ENCODE measurements around the gene ANO10. TPM values are rescaled to one million over a fixed set of nuclear protein-coding genes. Genes with fewer than 3 reads are reported as not detected.
"Not testable (repeated sequence)": the region's sequence is repeated elsewhere in the genome, so short reads cannot be mapped to it uniquely, and the experiment has no call there.

The ANO10 gene
- total RNA-seq, 2 experiments from 2014 or later: 9.5 to 12.9 TPM

- POLR2A ChIA-PET: interaction anchor here (0.7 kb wide), 1 partner anchor 10 kb away, joined by 3 read pairs; no protein-coding TSS in a partner anchor
- no peak for DNase-seq
- H3K4me3 Mint-ChIP-seq: peak overlapping the region; percentile 86
Measured at GRCh38 chr3:43620831-43621655, 768 bp downstream of the ANO10 start.

GRCh38 chr3:43619588-43619987 lies 2.2 kb downstream of the ANO10 start:
- no peak for DNase-seq
- ChIA-PET POLR2A (no interaction called here), CTCF (interaction anchor here (1.4 kb wide), 1 partner anchor 15 kb away, joined by 3 read pairs; no protein-coding TSS in a partner anchor)
- Mint-ChIP-seq H3K27ac (no peak overlapping the region), H3K9me3 (ENCODE audit: insufficient read depth) (no peaks in the 10 kb centered on the region), H3K4me3 (no peak overlapping the region), H3K4me1 (ENCODE audit: low read depth) (peaks cover 17% of the 10 kb centered on the region), H3K27me3 (ENCODE audit: low read depth) (peaks cover 3% of the 10 kb centered on the region), H3K36me3 (ENCODE audit: low read depth) (no peaks in the 10 kb centered on the region)
- no peak for ATAC-seq

More at GRCh38 chr3:43620831-43621655, 768 bp downstream of the ANO10 start:
- Mint-ChIP-seq H3K36me3 (ENCODE audit: low read depth) (no peaks in the 10 kb centered on the region), H3K4me1 (ENCODE audit: low read depth) (peaks cover 17% of the 10 kb centered on the region), H3K9me3 (ENCODE audit: insufficient read depth) (no peaks in the 10 kb centered on the region), H3K27ac (peak overlapping the region; percentile 80), H3K27me3 (ENCODE audit: low read depth) (peaks cover 3% of the 10 kb centered on the region)
- ATAC-seq: no peak
- CTCF ChIA-PET: interaction anchor here (0.7 to 1.5 kb wide), 4 partner anchors 14 to 61 kb away, joined by 3 read pairs; no protein-coding TSS in a partner anchor

- POLR2A ChIA-PET: no interaction called here
- H3K4me3 Mint-ChIP-seq: no peak overlapping the region
- CTCF ChIA-PET: no interaction called here
- no peak overlapping the region for H3K27ac Mint-ChIP-seq
- ATAC-seq: no peak
- H3K36me3 Mint-ChIP-seq (ENCODE audit: low read depth): no peaks in the 10 kb centered on the region
- DNase-seq: no peak
- no peaks in the 10 kb centered on the region for H3K9me3 Mint-ChIP-seq (ENCODE audit: insufficient read depth)
- H3K4me1 Mint-ChIP-seq (ENCODE audit: low read depth): peaks cover 17% of the 10 kb centered on the region
- H3K27me3 Mint-ChIP-seq (ENCODE audit: low read depth): no peaks in the 10 kb centered on the region
Measured at GRCh38 chr3:43618142-43618541, 3.7 kb downstream of the ANO10 start.

GRCh38 chr3:43616034-43616433 lies 5.8 kb downstream of the ANO10 start:
- peaks cover 4% of the 10 kb centered on the region for H3K4me1 Mint-ChIP-seq (ENCODE audit: low read depth)
- CTCF ChIA-PET: interaction anchor here (1.2 kb wide), 1 partner anchor 72 kb away, joined by 4 read pairs; no protein-coding TSS in a partner anchor

GRCh38 chr3:43615133-43615532 lies 6.7 kb downstream of the ANO10 start:
- Mint-ChIP-seq H3K27ac (no peak overlapping the region), H3K4me1 (ENCODE audit: low read depth) (no peaks in the 10 kb centered on the region), H3K36me3 (ENCODE audit: low read depth) (no peaks in the 10 kb centered on the region), H3K9me3 (ENCODE audit: insufficient read depth) (no peaks in the 10 kb centered on the region), H3K4me3 (no peak overlapping the region), H3K27me3 (ENCODE audit: low read depth) (no peaks in the 10 kb centered on the region)
- ChIA-PET POLR2A (no interaction called here), CTCF (no interaction called here)
- ATAC-seq (no peak), DNase-seq (no peak)

More at GRCh38 chr3:43616034-43616433, 5.8 kb downstream of the ANO10 start:
- H3K27ac Mint-ChIP-seq: no peak overlapping the region
- no peaks in the 10 kb centered on the region for H3K9me3 Mint-ChIP-seq (ENCODE audit: insufficient read depth)
- no peak for ATAC-seq
- no peak for DNase-seq
- H3K36me3 Mint-ChIP-seq (ENCODE audit: low read depth): no peaks in the 10 kb centered on the region
- POLR2A ChIA-PET: no interaction called here
- no peak overlapping the region for H3K4me3 Mint-ChIP-seq
- no peaks in the 10 kb centered on the region for H3K27me3 Mint-ChIP-seq (ENCODE audit: low read depth)

- ChIA-PET CTCF (no interaction called here), POLR2A (no interaction called here)
- Mint-ChIP-seq H3K9me3 (ENCODE audit: insufficient read depth) (no peaks in the 10 kb centered on the region), H3K36me3 (ENCODE audit: low read depth) (no peaks in the 10 kb centered on the region), H3K27ac (no peak overlapping the region), H3K4me3 (no peak overlapping the region), H3K4me1 (ENCODE audit: low read depth) (no peaks in the 10 kb centered on the region), H3K27me3 (ENCODE audit: low read depth) (no peaks in the 10 kb centered on the region)
- no peak for DNase-seq
- ATAC-seq: no peak
Measured at GRCh38 chr3:43613976-43614375, 7.8 kb downstream of the ANO10 start.

GRCh38 chr3:43612419-43612818 lies 9.4 kb downstream of the ANO10 start:
- ATAC-seq (no peak), DNase-seq (no peak)
- Mint-ChIP-seq H3K9me3 (ENCODE audit: insufficient read depth) (no peaks in the 10 kb centered on the region), H3K4me1 (ENCODE audit: low read depth) (no peaks in the 10 kb centered on the region), H3K27ac (no peak overlapping the region), H3K4me3 (no peak overlapping the region), H3K36me3 (ENCODE audit: low read depth) (no peaks in the 10 kb centered on the region), H3K27me3 (ENCODE audit: low read depth) (no peaks in the 10 kb centered on the region)
- POLR2A ChIA-PET: no interaction called here
- CTCF ChIA-PET: interaction anchor here (0.6 to 1.1 kb wide), 2 partner anchors 12 to 109 kb away, joined by 3 read pairs; no protein-coding TSS in a partner anchor

- no peak overlapping the region for H3K27ac Mint-ChIP-seq
- H3K9me3 Mint-ChIP-seq (ENCODE audit: insufficient read depth): no peaks in the 10 kb centered on the region
- H3K4me1 Mint-ChIP-seq (ENCODE audit: low read depth): no peaks in the 10 kb centered on the region
- POLR2A ChIA-PET: no interaction called here
- peaks cover 3% of the 10 kb centered on the region for H3K36me3 Mint-ChIP-seq (ENCODE audit: low read depth)
- DNase-seq (no peak), ATAC-seq (no peak)
- no peaks in the 10 kb centered on the region for H3K27me3 Mint-ChIP-seq (ENCODE audit: low read depth)
- H3K4me3 Mint-ChIP-seq: no peak overlapping the region
- CTCF ChIA-PET: interaction anchor here (1.5 kb wide), 1 partner anchor 29 kb away, joined by 4 read pairs; no protein-coding TSS in a partner anchor
Measured at GRCh38 chr3:43609406-43609805, 12.4 kb downstream of the ANO10 start.

- ChIA-PET CTCF (interaction anchor here (1.5 kb wide), 1 partner anchor 30 kb away, joined by 4 read pairs; no protein-coding TSS in a partner anchor), POLR2A (no interaction called here)
- Mint-ChIP-seq H3K36me3 (ENCODE audit: low read depth) (peaks cover 3% of the 10 kb centered on the region), H3K27ac (no peak overlapping the region), H3K27me3 (ENCODE audit: low read depth) (no peaks in the 10 kb centered on the region), H3K9me3 (ENCODE audit: insufficient read depth) (no peaks in the 10 kb centered on the region), H3K4me1 (ENCODE audit: low read depth) (no peaks in the 10 kb centered on the region), H3K4me3 (no peak overlapping the region)
- ATAC-seq: no peak
- DNase-seq: no peak
Measured at GRCh38 chr3:43608751-43609150, 13.1 kb downstream of the ANO10 start.

- CTCF ChIA-PET: no interaction called here
- no peak overlapping the region for H3K27ac Mint-ChIP-seq
- POLR2A ChIA-PET: no interaction called here
- H3K4me1 Mint-ChIP-seq (ENCODE audit: low read depth): no peaks in the 10 kb centered on the region
- DNase-seq (no peak), ATAC-seq (no peak)
- H3K36me3 Mint-ChIP-seq (ENCODE audit: low read depth): peaks cover 3% of the 10 kb centered on the region
- no peaks in the 10 kb centered on the region for H3K9me3 Mint-ChIP-seq (ENCODE audit: insufficient read depth)
- no peak overlapping the region for H3K4me3 Mint-ChIP-seq
- no peaks in the 10 kb centered on the region for H3K27me3 Mint-ChIP-seq (ENCODE audit: low read depth)
Measured at GRCh38 chr3:43606284-43606683, 15.5 kb downstream of the ANO10 start.

GRCh38 chr3:43599959-43600358 lies 21.9 kb downstream of the ANO10 start:
- H3K27ac Mint-ChIP-seq; ATAC-seq; H3K4me3 Mint-ChIP-seq; H3K4me1 Mint-ChIP-seq (ENCODE audit: low read depth); DNase-seq; POLR2A ChIA-PET; H3K27me3 Mint-ChIP-seq (ENCODE audit: low read depth); H3K9me3 Mint-ChIP-seq (ENCODE audit: insufficient read depth): not testable (repeated sequence)
- CTCF ChIA-PET: interaction anchor here (0.6 kb wide), 1 partner anchor 12 kb away, joined by 3 read pairs; no protein-coding TSS in a partner anchor
- peaks cover 13% of the 10 kb centered on the region for H3K36me3 Mint-ChIP-seq (ENCODE audit: low read depth)

- ATAC-seq (no peak), DNase-seq (no peak)
- Mint-ChIP-seq H3K27me3 (ENCODE audit: low read depth) (no peaks in the 10 kb centered on the region), H3K27ac (no peak overlapping the region), H3K4me3 (no peak overlapping the region), H3K36me3 (ENCODE audit: low read depth) (peaks cover 21% of the 10 kb centered on the region), H3K4me1 (ENCODE audit: low read depth) (no peaks in the 10 kb centered on the region), H3K9me3 (ENCODE audit: insufficient read depth) (no peaks in the 10 kb centered on the region)
- CTCF ChIA-PET: no interaction called here
- POLR2A ChIA-PET: no interaction called here
Measured at GRCh38 chr3:43597961-43598360, 23.9 kb downstream of the ANO10 start.

All from activated CD8-positive, alpha-beta T cell treated with anti-CD3 and anti-CD28 coated beads, Interleukin-2, amount 10 ng/mL, durations not matched to agents 7 days and 5 days (primary cell).